ENCODE measurements around the gene ABHD4.
"Not testable (repeated sequence)": the region's sequence is repeated elsewhere in the genome, so short reads cannot be mapped to it uniquely, and the experiment has no call there.

Gene ABHD4

DNA sequence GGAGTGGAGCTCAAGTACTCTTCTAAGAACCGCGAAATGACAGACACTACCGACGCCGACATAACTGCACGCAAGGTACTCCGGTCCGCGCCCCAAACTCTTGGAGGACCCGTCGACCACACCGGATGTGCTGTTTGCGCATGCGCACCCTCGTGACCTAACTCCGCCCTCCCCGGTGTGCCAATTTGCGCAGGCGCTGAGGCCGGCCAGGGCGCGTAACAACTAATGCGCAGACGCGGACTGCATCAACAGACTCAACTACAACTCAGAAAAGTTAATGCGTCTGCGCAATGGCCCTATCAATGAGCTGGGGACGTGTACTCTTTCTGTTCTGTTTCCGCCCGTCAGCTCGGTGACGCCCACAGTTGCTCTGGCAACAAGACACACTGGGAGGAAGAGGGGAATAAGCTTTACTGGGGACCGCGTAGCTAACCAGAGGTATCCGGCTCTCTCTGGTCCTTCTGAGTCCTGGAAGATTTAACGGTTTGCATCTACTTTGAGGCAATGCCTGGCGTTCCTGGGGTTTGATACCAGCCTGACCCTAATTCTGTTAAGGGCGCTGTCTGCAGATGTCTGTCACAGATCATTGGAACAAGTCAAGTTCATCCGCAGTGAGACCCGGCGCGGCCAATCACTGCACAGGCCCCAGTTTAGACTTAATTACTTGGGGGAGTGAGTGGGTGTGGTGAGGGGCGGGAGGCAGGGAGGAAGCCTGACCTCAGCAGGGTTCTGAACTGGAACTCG lies 8.8 kb upstream of the ABHD4 start, which contains the start of gene DAD1:
Gene DAD1 (minus strand): TSS at position 129 of the 744 bp plus-strand sequence. CDS start 67 bp downstream, at position 62.
- DNase-seq (ENCODE audit: low spot score), result peak; percentile 100

GRCh38 chr14:22593189-22593588 lies 4.9 kb upstream of the ABHD4 start:
- DNase-seq (ENCODE audit: low spot score), result no peak

GRCh38 chr14:22593601-22594000 lies 4.5 kb upstream of the ABHD4 start:
- no peak for DNase-seq (ENCODE audit: low spot score)

DNA sequence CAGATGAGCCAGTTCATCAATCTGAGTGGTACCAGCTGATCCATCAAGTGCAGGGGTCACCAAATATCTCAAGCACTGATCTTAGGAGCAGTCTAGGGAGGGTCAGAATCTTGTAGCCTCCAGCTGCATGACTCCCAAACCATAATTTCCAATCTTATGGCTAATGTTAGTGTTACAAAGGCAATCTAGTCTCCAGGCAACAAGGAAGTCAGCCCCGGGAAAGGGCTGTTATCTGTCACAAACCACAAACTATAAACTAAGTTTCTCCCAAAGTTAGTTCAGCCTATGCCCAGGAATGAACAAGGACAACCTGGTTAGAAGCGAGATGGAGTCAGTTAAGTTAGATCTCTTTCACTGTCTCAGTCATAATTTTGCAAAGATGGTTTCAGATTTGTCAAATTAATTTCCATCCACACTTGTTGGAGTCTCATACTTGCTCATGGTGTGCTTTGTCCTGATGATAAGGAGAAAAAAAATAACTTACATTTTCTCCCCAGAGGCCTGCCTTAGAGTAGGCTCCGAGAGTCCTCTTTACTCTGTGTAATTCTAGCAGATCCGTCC lies 3.9 kb upstream of the ABHD4 start:
- no peak for DNase-seq (ENCODE audit: low spot score)

DNA sequence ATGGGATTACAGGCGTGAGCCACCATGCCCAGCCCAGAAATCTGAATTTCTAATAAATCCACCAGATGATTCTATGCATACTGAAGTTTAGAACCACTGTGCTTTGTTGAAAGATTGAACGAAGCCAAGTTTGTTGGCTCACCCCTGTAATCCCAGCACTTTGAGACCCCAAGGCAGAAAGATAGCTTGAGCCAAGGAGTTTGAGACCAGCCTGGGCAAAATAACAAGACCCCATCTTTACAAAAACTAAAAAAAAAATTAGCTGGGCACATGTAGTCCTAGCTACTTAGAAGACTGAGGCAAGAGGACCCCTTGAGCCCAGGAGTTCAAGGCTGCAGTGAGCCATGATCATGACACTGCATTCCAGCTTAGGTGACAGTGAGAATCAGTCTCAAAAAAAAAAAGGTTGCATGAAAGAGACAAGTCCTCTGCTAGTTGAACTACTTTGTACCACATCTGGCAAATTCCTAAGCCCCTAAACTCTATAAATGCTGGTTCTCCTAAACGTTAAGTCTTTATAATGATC lies 1.7 kb upstream of the ABHD4 start:
- no peak for DNase-seq (ENCODE audit: low spot score)

DNA sequence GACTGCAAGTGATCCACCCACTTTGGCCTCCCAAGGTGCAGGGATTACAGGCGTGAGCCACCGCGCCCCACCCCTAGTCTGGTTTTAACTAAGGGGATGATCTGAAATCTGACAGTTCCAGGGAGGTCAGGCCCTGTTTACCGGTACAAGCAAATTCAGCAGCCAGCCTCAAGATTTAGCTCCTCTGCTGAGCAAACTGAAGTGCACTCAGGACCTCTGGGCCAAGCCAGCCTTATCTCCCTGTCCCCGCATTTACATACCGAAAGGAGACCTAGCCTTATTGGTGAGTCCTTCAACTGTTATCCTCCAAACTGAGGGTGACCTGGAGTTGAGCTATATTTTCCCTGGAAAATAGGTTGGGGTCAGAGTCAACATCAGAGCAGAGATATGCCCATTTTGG lies 835 bp upstream of the ABHD4 start:
- DNase-seq (ENCODE audit: low spot score), result no peak

- no peak for DNase-seq (ENCODE audit: low spot score)
Observed at GRCh38 chr14:22597771-22598098, 365 bp upstream of the ABHD4 start.

- DNase-seq (ENCODE audit: low spot score), result peak; percentile 69
Observed at GRCh38 chr14:22598896-22599244, 770 bp downstream of the ABHD4 start.

- DNase-seq (ENCODE audit: low spot score), result no peak
Observed at GRCh38 chr14:22599349-22599748, 1.2 kb downstream of the ABHD4 start.

GRCh38 chr14:22600027-22600426 lies 1.9 kb downstream of the ABHD4 start:
- no peak for DNase-seq (ENCODE audit: low spot score)

DNA sequence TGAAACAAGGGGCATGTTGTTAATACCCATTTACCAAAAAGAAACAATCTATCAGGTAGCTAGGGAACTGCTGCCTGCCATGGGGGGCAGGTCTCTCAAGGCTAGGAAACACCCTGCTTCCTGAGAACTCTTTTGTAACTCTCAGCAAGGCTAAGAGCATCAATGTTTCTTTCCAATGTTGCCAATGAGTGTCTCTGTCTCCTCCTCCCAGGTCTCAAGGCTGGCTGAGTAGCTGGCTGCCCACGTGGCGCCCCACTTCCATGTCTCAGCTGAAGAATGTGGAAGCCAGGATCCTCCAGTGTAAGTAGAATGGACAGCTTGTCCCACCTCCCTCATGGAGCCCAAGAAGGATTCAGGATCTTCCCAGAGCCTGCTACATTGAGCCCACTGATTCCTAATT lies 3.4 kb downstream of the ABHD4 start:
- no peak for DNase-seq (ENCODE audit: low spot score)

- DNase-seq (ENCODE audit: low spot score), result no peak
Observed at GRCh38 chr14:22601996-22602395, 3.9 kb downstream of the ABHD4 start.

GRCh38 chr14:22602862-22603261 lies 4.8 kb downstream of the ABHD4 start:
- DNase-seq (ENCODE audit: low spot score), result no peak

- no peak for DNase-seq (ENCODE audit: low spot score)
Observed at GRCh38 chr14:22606380-22606779, 8.3 kb downstream of the ABHD4 start.

- no peak for DNase-seq (ENCODE audit: low spot score)
Observed at GRCh38 chr14:22607291-22607690, 9.2 kb downstream of the ABHD4 start.

GRCh38 chr14:22610931-22611330 lies 12.8 kb downstream of the ABHD4 start:
- DNase-seq (ENCODE audit: low spot score), result no peak

DNA sequence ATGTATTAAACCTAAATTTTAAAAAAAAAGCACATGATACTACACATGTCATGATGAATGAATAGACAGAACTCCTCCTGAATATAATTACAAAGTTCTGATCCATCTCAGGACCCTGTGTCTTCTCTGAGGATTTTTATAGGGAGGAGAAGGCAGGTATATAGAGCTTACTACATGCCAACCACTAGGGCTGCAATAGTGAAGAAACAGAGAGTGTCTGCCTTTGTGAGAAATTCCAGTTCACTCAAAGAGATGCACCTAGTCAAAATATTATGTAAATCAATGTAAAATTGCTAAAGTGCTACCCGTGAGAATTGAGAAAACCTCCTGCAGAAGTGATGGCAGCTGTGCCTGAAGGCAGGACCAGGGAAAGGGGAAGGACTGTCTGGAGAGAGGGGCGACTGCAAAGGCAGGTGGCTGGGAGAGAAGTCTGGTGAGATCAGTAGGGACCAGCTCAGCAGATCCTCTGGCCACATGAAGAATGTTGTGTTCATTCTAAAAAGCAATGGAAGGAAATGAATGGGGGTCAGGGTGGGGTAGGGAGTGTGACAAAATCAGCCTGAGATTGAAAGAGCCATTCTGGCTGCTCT lies 15.1 kb downstream of the ABHD4 start:
- DNase-seq (ENCODE audit: low spot score), result no peak

- DNase-seq (ENCODE audit: low spot score), result no peak
Observed at GRCh38 chr14:22613736-22614239, 15.7 kb downstream of the ABHD4 start.

DNA sequence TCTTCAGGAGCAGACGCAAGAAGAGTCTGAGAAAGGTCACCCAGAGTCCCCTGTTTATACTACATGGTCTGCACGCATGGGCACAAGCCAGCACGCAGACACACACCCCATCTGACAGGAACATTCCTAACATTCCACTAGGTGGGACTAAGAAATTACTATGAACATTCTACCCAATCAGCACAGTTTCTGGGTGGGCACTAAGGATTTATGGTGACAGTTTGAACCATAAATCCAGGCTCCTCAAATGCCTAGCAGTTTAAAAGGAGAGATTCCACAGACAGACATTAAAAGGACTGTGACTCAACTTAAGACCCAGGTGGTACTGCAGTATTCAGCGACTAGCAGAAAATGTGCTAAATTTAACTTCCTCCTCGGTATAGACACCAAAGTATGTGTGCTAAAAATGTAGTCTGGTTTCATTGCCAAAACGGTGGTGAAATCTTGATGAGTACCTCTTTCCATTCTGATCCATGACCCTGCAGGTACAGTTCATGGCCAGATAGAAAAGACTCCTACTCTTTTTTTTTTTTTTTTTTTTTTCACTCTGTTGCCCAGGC lies 16.2 kb downstream of the ABHD4 start:
- peak; percentile 93 for DNase-seq (ENCODE audit: low spot score)

- DNase-seq (ENCODE audit: low spot score), result not testable (repeated sequence)
Observed at GRCh38 chr14:22615765-22616164, 17.7 kb downstream of the ABHD4 start.

GRCh38 chr14:22622255-22622654 lies 24.2 kb downstream of the ABHD4 start:
- no peak for DNase-seq (ENCODE audit: low spot score)

DNA sequence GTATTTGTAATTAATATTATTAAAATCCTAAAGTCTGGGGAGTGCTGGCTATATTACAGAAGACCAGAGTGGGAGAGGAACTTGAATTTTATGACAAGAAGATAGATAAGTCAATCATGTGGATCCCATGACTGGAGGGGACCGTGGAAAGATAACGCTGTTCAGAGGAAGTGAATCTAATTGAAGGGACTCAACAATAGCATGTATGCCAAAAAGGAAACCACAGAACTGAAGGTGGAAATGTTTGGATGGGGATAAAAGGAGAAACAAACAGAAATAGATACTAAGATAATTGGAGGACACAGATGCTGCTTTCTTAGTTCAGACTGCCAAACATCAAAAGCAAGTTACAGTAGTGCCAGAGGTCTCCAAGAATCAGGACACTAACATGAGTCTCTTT lies 24.9 kb downstream of the ABHD4 start:
- DNase-seq (ENCODE audit: low spot score), result no peak

DNA sequence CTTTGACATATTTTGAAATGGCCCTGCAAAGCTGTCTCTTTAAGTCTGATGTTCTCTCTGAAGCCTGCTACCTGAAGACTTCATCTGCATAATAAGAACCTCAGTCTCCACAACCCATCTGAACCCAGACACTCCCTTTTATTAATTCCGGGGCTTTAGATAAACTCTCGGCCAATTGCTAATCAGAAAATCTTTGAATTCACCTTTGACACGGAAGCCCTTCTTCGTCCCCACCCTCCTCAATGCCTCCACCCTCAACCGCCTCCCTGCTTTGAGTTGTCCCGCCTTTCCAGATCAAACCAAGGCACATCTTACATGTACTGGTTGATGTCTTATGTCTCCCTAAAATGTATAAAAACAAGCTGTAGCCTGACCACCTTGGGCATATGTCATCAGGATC lies 28.5 kb downstream of the ABHD4 start:
- no peak for DNase-seq (ENCODE audit: low spot score)
